Karpas-422 (cell line): ENCODE measurements around the gene NRTN. TPM values are rescaled to one million over a fixed set of nuclear protein-coding genes. Genes with fewer than 3 reads are reported as not detected.

Experiments
- DNase-seq: peaks from one replicate; pipeline ENCODE4 v3.0.0-alpha.2; 2015
- H2AFZ ChIP-seq: fragments of 200-600 bp; sonication (generic); 2 replicates; pipeline ENCODE4 v1.6.1; 2014; ENCODE audit warnings: antibody characterized with exemption, low read length, mixed read lengths
- H3K27ac ChIP-seq: fragments of 200-600 bp; sonication (generic); 2 replicates; pipeline ENCODE4 v1.5.1; 2014; ENCODE audit warnings: mild to moderate bottlenecking, low read length, moderate library complexity
- H3K27me3 ChIP-seq: fragments of 200-600 bp; sonication (generic); 2 replicates; pipeline ENCODE4 v1.6.1; 2014; ENCODE audit warnings: low read length, mixed read lengths
- H3K36me3 ChIP-seq: fragments of 200-600 bp; sonication (generic); 2 replicates; pipeline ENCODE4 v1.6.1; 2014; ENCODE audit warnings: low read length, mixed read lengths; ENCODE audit not compliant: insufficient read depth
- H3K4me1 ChIP-seq: fragments of 200-600 bp; sonication (generic); 2 replicates; pipeline ENCODE4 v1.6.1; 2014; ENCODE audit warnings: mild to moderate bottlenecking, low read length, mixed read lengths
- H3K4me2 ChIP-seq: fragments of 200-600 bp; sonication (generic); 2 replicates; pipeline ENCODE4 v1.6.1; 2014; ENCODE audit warnings: low read length, low read depth, mild to moderate bottlenecking; ENCODE audit not compliant: poor library complexity, severe bottlenecking
- H3K4me3 ChIP-seq: fragments of 200-600 bp; sonication (generic); 2 replicates; pipeline ENCODE4 v1.5.1; 2014; ENCODE audit warnings: mild to moderate bottlenecking, antibody characterized with exemption, low read length, mixed read lengths
- H3K79me2 ChIP-seq: fragments of 200-600 bp; sonication (generic); 2 replicates; pipeline ENCODE4 v1.6.1; 2014; ENCODE audit warnings: mild to moderate bottlenecking, low read length, mixed read lengths
- H3K9ac ChIP-seq: fragments of 200-600 bp; sonication (generic); 2 replicates; pipeline ENCODE4 v1.6.0; 2014; ENCODE audit warnings: low read length
- H3K9me2 ChIP-seq: fragments of 200-600 bp; sonication (generic), shearing (Covaris generic); replicated peaks from 2 replicates; pipeline ENCODE4 v1.6.0; 2014; ENCODE audit warnings: mild to moderate bottlenecking, low read length, moderate library complexity; ENCODE audit not compliant: insufficient read depth
- H3K9me3 ChIP-seq: fragments of 300-700, 200-600 bp; sonication (generic); 2 replicates; pipeline ENCODE4 v1.6.1; 2014; ENCODE audit warnings: low read length, mixed read lengths
- H4K20me1 ChIP-seq: fragments of 200-600 bp; sonication (generic); 2 replicates; pipeline ENCODE4 v1.6.1; 2014; ENCODE audit warnings: mild to moderate bottlenecking, antibody characterized with exemption, low read length, low read depth; ENCODE audit not compliant: insufficient read depth
- total RNA-seq: library from RNA; depleted of rRNA; stranded (reverse); fragments of >200 nt; shearing (Covaris generic); gene quantifications from 2 replicates; pipeline ENCODE4 v1.2.3, GENCODE V29; 2014; ENCODE audit warnings: low replicate concordance

Gene NRTN
- total RNA-seq, 1 experiment from 2014 or later = not detected

- Histone ChIP-seq H2AFZ (no peak overlapping the region), H3K27ac (no peak overlapping the region), H3K79me2 (peaks cover 6% of the 10 kb centered on the region; the same call in 1 of the 2 replicates), H3K9me3 (no peaks in the 10 kb centered on the region), H3K4me1 (peaks cover 5% of the 10 kb centered on the region), H3K9me2 (no peaks in the 10 kb centered on the region), H3K9ac (no peak overlapping the region), H3K4me2 (no peak overlapping the region), H3K36me3 (peaks cover 5% of the 10 kb centered on the region; the same call in 1 of the 2 replicates), H3K27me3 (no peaks in the 10 kb centered on the region), H4K20me1 (no peaks in the 10 kb centered on the region), H3K4me3 (no peak overlapping the region)
- no peak for DNase-seq
These were observed 17.3 kb upstream of the NRTN start for GRCh38 chr19:5787409-5788182.

GRCh38 chr19:5788422-5788821 lies 16.4 kb upstream of the NRTN start:
- no peaks in the 10 kb centered on the region for H3K27me3 ChIP-seq
- H3K9me3 ChIP-seq = no peaks in the 10 kb centered on the region
- H3K4me2 ChIP-seq = no peak overlapping the region
- H4K20me1 ChIP-seq = no peaks in the 10 kb centered on the region
- H3K4me3 ChIP-seq = no peak overlapping the region
- peaks cover 6% of the 10 kb centered on the region; the same call in 1 of the 2 replicates for H3K79me2 ChIP-seq
- peaks cover 5% of the 10 kb centered on the region; the same call in 1 of the 2 replicates for H3K36me3 ChIP-seq
- peaks cover 5% of the 10 kb centered on the region for H3K4me1 ChIP-seq
- H3K27ac ChIP-seq = no peak overlapping the region
- H2AFZ ChIP-seq = no peak overlapping the region
- H3K9me2 ChIP-seq = no peaks in the 10 kb centered on the region
- H3K9ac ChIP-seq = no peak overlapping the region
- no peak for DNase-seq

GRCh38 chr19:5789351-5789761 lies 15.5 kb upstream of the NRTN start:
- Histone ChIP-seq H3K36me3 (peaks cover 5% of the 10 kb centered on the region; the same call in 1 of the 2 replicates), H3K4me1 (peaks cover 5% of the 10 kb centered on the region), H4K20me1 (no peaks in the 10 kb centered on the region), H3K27me3 (no peaks in the 10 kb centered on the region), H3K79me2 (peaks cover 6% of the 10 kb centered on the region; the same call in 1 of the 2 replicates), H3K4me3 (no peak overlapping the region), H2AFZ (no peak overlapping the region), H3K4me2 (no peak overlapping the region), H3K9ac (no peak overlapping the region), H3K27ac (no peak overlapping the region), H3K9me3 (no peaks in the 10 kb centered on the region), H3K9me2 (no peaks in the 10 kb centered on the region)
- DNase-seq = no peak

GRCh38 chr19:5789886-5790558 lies 14.8 kb upstream of the NRTN start:
- peak overlapping the region; percentile 53; the same call in 1 of the 2 replicates for H3K9ac ChIP-seq
- no peaks in the 10 kb centered on the region for H3K9me3 ChIP-seq
- H4K20me1 ChIP-seq = no peaks in the 10 kb centered on the region
- H3K79me2 ChIP-seq = peaks cover 6% of the 10 kb centered on the region; the same call in 1 of the 2 replicates
- DNase-seq = no peak
- no peak overlapping the region for H3K27ac ChIP-seq
- no peaks in the 10 kb centered on the region for H3K9me2 ChIP-seq
- no peaks in the 10 kb centered on the region for H3K27me3 ChIP-seq
- H3K36me3 ChIP-seq = peaks cover 5% of the 10 kb centered on the region; the same call in 1 of the 2 replicates
- H2AFZ ChIP-seq = no peak overlapping the region
- peak overlapping the region; percentile 74 for H3K4me3 ChIP-seq
- peak overlapping the region; percentile 66 for H3K4me2 ChIP-seq
- H3K4me1 ChIP-seq = peaks cover 5% of the 10 kb centered on the region

GRCh38 chr19:5790559-5791520 lies 14.0 kb upstream of the NRTN start, which contains the start of gene DUS3L:
Gene DUS3L, minus strand, starts transcription at chr19:5791163. Its CDS starts 22 bp downstream, at chr19:5791141.
- Histone ChIP-seq H3K4me2 (peak within 1 kb of the TSS; percentile 66), H3K9me3 (no peaks in the 10 kb centered on the region), H3K9ac (peak within 1 kb of the TSS; percentile 85), H3K9me2 (no peaks in the 10 kb centered on the region), H3K27me3 (no peaks in the 10 kb centered on the region), H3K4me3 (peak within 1 kb of the TSS; percentile 74), H3K27ac (peak within 1 kb of the TSS; percentile 61; the same call in 1 of the 2 replicates), H3K79me2 (peaks cover 6% of the 10 kb centered on the region; the same call in 1 of the 2 replicates), H2AFZ (no peak within 1 kb of the TSS; the same call in 1 of the 2 replicates), H3K36me3 (peaks cover 5% of the 10 kb centered on the region; the same call in 1 of the 2 replicates), H4K20me1 (no peaks in the 10 kb centered on the region), H3K4me1 (peaks cover 5% of the 10 kb centered on the region)
- DNase-seq = peak; percentile 96

GRCh38 chr19:5792224-5792623 lies 12.6 kb upstream of the NRTN start:
- peaks cover 5% of the 10 kb centered on the region; the same call in 1 of the 2 replicates for H3K36me3 ChIP-seq
- no peaks in the 10 kb centered on the region for H3K9me3 ChIP-seq
- H3K4me1 ChIP-seq = peaks cover 5% of the 10 kb centered on the region
- peaks cover 6% of the 10 kb centered on the region; the same call in 1 of the 2 replicates for H3K79me2 ChIP-seq
- no peaks in the 10 kb centered on the region for H3K27me3 ChIP-seq
- H3K4me3 ChIP-seq = no peak overlapping the region
- no peak overlapping the region for H3K4me2 ChIP-seq
- H3K9me2 ChIP-seq = no peaks in the 10 kb centered on the region
- DNase-seq = no peak
- H3K27ac ChIP-seq = no peak overlapping the region
- no peaks in the 10 kb centered on the region for H4K20me1 ChIP-seq
- no peak overlapping the region for H3K9ac ChIP-seq
- H2AFZ ChIP-seq = no peak overlapping the region

GRCh38 chr19:5793188-5793587 lies 11.7 kb upstream of the NRTN start:
- Histone ChIP-seq H3K4me3 (no peak overlapping the region), H4K20me1 (no peaks in the 10 kb centered on the region), H3K79me2 (peaks cover 6% of the 10 kb centered on the region; the same call in 1 of the 2 replicates), H3K27ac (no peak overlapping the region), H2AFZ (no peak overlapping the region), H3K36me3 (peaks cover 5% of the 10 kb centered on the region; the same call in 1 of the 2 replicates), H3K9me3 (no peaks in the 10 kb centered on the region), H3K9me2 (no peaks in the 10 kb centered on the region), H3K9ac (no peak overlapping the region), H3K4me2 (no peak overlapping the region), H3K4me1 (peaks cover 5% of the 10 kb centered on the region), H3K27me3 (no peaks in the 10 kb centered on the region)
- DNase-seq = no peak
